Measurements from ENCODE around the gene MDFIC.

GRCh38 chr7:114928060-114928459 is 6.2 kb downstream of the MDFIC start:
- no peak for TF ChIP-seq CTCF (conservative IDR thresholded peaks at IDR 0.05; ENCODE audit: low read depth in 2 of 2)
- no peak for TF ChIP-seq EZH2phosphoT487 (IDR thresholded peaks at IDR 0.05; ENCODE audit: unreplicated experiment)
